Activated CD8-positive, alpha-beta T cell treated with anti-CD3 and anti-CD28 coated beads for 36 hours (primary cell): ENCODE measurements around the gene GALNT7. TPM values are rescaled to one million over a fixed set of nuclear protein-coding genes. Genes with fewer than 3 reads are reported as not detected.
"Not testable (repeated sequence)": the region's sequence is repeated elsewhere in the genome, so short reads cannot be mapped to it uniquely, and the experiment has no call there.

Experiments used
- ATAC-seq: fragments of 200-7000 bp; cut with Tn5 transposase; one replicate; pipeline ENCODE4 v1.10.0; 2021; ENCODE audit warnings: mild to moderate bottlenecking, moderate library complexity
- CTCF ChIA-PET: fragments of 350-600 bp; sonication (Branson Sonifier 250); formaldehyde crosslinking; loops from one replicate; lab custom pipeline; 2021; ENCODE audit warnings: antibody characterized with exemption; lab: Charles Lee
- POLR2A ChIA-PET: fragments of 350-600 bp; sonication (Branson Sonifier 250); formaldehyde crosslinking; loops from one replicate; lab custom pipeline; 2021; ENCODE audit warnings: antibody characterized with exemption; lab: Charles Lee
- DNase-seq: peaks from one replicate; pipeline ENCODE4 v3.0.0-alpha.2; 2020
- H3K27ac Mint-ChIP-seq: one replicate; pipeline ENCODE4 v1.8.0; 2021; ENCODE audit warnings: mild to moderate bottlenecking, mixed read lengths
- H3K27me3 Mint-ChIP-seq: one replicate; pipeline ENCODE4 v1.8.0; 2021; ENCODE audit warnings: mixed read lengths
- H3K36me3 Mint-ChIP-seq: one replicate; pipeline ENCODE4 v1.8.0; 2021; ENCODE audit warnings: low read depth, mixed read lengths
- H3K4me1 Mint-ChIP-seq: one replicate; pipeline ENCODE4 v1.8.0; 2021; ENCODE audit warnings: low read depth, mixed read lengths
- H3K4me3 Mint-ChIP-seq: one replicate; pipeline ENCODE4 v1.8.0; 2021; ENCODE audit warnings: mild to moderate bottlenecking, moderate library complexity, mixed read lengths
- H3K9me3 Mint-ChIP-seq: one replicate; pipeline ENCODE4 v1.8.0; 2021; ENCODE audit warnings: mixed read lengths
- CTCF ChIP-seq: fragments of 200-600 bp; IDR thresholded peaks from one replicate; pipeline ENCODE4 v1.8.0; 2022; ENCODE audit warnings: antibody characterized with exemption, mild to moderate bottlenecking
- intact Hi-C: fragments of 100-400 bp; cut with micrococcal nuclease; formaldehyde crosslinking; loops from one replicate; pipeline ENCODE4 v1.10.0; 2022
- total RNA-seq, 2 experiments: library from RNA; stranded (reverse); gene quantifications; one replicate each; pipeline ENCODE4 v1.2.3, GENCODE V29; 2021

The GALNT7 gene
- total RNA-seq, 2 experiments from 2014 or later, result 10.2 to 10.4 TPM

GRCh38 chr4:173176010-173176409, 7.4 kb downstream of the GALNT7 start:
- DNase-seq, result no peak
- peaks cover 33% of the 10 kb centered on the region for H3K4me1 Mint-ChIP-seq
- ATAC-seq, result no peak
- no peak overlapping the region for H3K27ac Mint-ChIP-seq
- TF ChIP-seq CTCF, result no peak
- no peak overlapping the region for H3K4me3 Mint-ChIP-seq
- no peaks in the 10 kb centered on the region for H3K9me3 Mint-ChIP-seq
- H3K36me3 Mint-ChIP-seq, result no peaks in the 10 kb centered on the region
- intact Hi-C loops, result no loop called here
- POLR2A ChIA-PET, result no interaction called here
- CTCF ChIA-PET, result no interaction called here
- no peaks in the 10 kb centered on the region for H3K27me3 Mint-ChIP-seq

- Mint-ChIP-seq H3K9me3 (no peaks in the 10 kb centered on the region), H3K27ac (no peak overlapping the region), H3K36me3 (no peaks in the 10 kb centered on the region), H3K4me3 (no peak overlapping the region), H3K27me3 (no peaks in the 10 kb centered on the region), H3K4me1 (peaks cover 28% of the 10 kb centered on the region)
- DNase-seq (no peak), ATAC-seq (no peak)
- intact Hi-C loops, result no loop called here
- TF ChIP-seq CTCF, result no peak
- POLR2A ChIA-PET, result no interaction called here
- CTCF ChIA-PET, result no interaction called here
These were observed 8.6 kb downstream of the GALNT7 start for GRCh38 chr4:173177232-173177631.

DNA sequence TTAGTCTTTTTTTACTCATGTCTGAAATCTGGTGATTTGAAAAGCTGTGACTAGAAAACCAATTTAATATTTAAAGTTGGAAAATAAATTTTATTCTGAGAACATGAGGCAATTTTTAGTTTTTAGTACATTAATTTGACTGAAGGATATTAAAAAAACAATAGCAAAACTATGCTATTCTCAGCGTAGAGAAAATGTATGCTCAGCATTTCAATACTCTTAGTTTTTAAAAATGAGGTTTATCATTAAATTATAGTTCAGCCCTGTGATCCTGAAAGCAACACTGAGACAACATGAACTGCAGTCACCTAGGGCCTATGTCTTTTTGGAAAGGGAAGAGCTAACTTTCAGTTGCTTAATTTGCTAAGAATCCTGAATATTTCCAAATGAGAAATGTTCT, 9.5 kb downstream of the GALNT7 start:
- intact Hi-C loops, result no loop called here

DNA sequence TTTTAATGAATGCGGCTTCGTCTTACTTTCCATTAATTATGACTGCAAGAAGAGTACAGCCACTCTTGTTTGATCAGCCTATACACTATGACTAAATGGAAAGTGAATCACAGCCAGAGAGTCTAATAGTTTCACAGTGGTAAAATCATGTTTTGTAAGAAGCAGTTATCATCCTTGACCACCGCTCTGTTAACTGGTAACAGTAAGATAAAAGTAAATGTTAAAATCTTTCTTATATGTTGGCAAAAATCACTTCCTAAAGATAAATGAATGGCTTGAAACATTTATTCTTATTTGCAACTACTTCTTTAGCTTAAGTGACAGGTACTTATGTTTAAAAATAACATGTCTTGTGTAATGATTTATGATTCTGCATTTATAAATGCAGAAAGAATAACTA, 13.2 kb downstream of the GALNT7 start:
- no peaks in the 10 kb centered on the region for H3K9me3 Mint-ChIP-seq
- no peak overlapping the region for H3K27ac Mint-ChIP-seq
- peaks cover 25% of the 10 kb centered on the region for H3K4me1 Mint-ChIP-seq
- no peaks in the 10 kb centered on the region for H3K36me3 Mint-ChIP-seq
- ATAC-seq (peak; percentile 77), DNase-seq (no peak)
- intact Hi-C loops, result no loop called here
- no peak for TF ChIP-seq CTCF
- H3K4me3 Mint-ChIP-seq, result no peak overlapping the region
- no peaks in the 10 kb centered on the region for H3K27me3 Mint-ChIP-seq
- ChIA-PET CTCF (no interaction called here), POLR2A (no interaction called here)

More for the DNA sequence above, 9.5 kb downstream of the GALNT7 start:
- TF ChIP-seq CTCF, result no peak
- POLR2A ChIA-PET, result no interaction called here
- CTCF ChIA-PET, result no interaction called here
- Mint-ChIP-seq H3K4me3 (no peak overlapping the region), H3K4me1 (peaks cover 25% of the 10 kb centered on the region), H3K27me3 (no peaks in the 10 kb centered on the region), H3K36me3 (no peaks in the 10 kb centered on the region), H3K27ac (no peak overlapping the region), H3K9me3 (no peaks in the 10 kb centered on the region)
- ATAC-seq (no peak), DNase-seq (no peak)

DNA sequence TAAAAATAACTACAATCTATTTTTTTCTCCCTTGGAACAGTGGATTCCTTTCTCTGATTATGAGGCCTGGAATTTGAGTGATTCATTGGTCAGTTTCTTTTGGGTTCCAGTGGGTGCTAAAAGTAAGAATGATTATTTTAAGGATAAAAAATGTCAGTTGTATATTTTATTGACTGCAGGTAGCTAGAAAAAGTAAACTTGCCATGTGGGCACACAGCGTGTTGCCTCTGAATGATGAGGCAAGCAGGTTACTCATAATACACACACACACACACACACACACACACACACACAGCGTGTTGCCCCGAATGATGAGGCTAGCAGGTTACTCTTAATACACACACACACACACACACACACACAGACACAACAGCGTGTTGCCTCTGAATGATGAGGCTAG, 13.8 kb downstream of the GALNT7 start:
- CTCF ChIA-PET, result no interaction called here
- H3K4me1 Mint-ChIP-seq, result peaks cover 25% of the 10 kb centered on the region

DNA sequence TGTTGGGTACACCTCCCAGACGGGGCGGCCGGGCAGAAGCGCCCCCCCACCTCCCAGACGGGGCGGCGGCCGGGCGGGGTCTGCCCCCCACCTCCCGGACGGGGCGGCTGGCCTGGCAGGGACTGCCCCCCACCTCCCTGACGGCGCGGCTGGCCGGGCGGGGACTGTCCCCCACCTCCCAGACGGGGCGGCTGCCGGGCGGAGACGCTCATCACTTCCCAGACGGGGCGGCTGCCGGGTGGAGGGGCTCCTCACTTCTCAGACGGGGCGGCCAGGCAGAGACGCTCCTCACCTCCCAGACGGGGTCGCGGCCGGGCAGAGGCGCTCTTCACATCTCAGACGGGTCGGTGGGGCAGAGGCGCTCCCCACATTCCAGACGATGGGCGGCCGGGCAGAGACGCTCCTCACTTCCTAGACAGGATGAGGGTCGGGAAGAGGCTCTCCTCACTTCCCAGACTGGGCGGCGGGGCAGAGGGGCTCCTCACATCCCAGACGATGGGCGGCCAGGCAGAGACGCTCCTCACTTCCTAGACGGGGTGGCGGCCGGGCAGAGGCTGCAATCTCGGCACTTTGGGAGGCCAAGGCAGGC, 15.1 kb downstream of the GALNT7 start:
- intact Hi-C loops, H3K9me3 Mint-ChIP-seq, H3K4me3 Mint-ChIP-seq, DNase-seq, CTCF ChIA-PET, POLR2A ChIA-PET, H3K36me3 Mint-ChIP-seq, H3K27ac Mint-ChIP-seq, ATAC-seq, H3K27me3 Mint-ChIP-seq: not testable (repeated sequence)
- H3K4me1 Mint-ChIP-seq, result peaks cover 31% of the 10 kb centered on the region

More for the DNA sequence above, 13.8 kb downstream of the GALNT7 start:
- TF ChIP-seq CTCF, result no peak
- intact Hi-C loops, result no loop called here
- H3K27ac Mint-ChIP-seq, result no peak overlapping the region
- POLR2A ChIA-PET, result interaction anchor here (0.8 kb wide), 1 partner anchor 376 kb away, joined by 3 read pairs; no protein-coding TSS in a partner anchor
- H3K36me3 Mint-ChIP-seq, result no peaks in the 10 kb centered on the region
- DNase-seq (peak; percentile 11), ATAC-seq (peak; percentile 33)
- no peaks in the 10 kb centered on the region for H3K9me3 Mint-ChIP-seq
- no peaks in the 10 kb centered on the region for H3K27me3 Mint-ChIP-seq
- H3K4me3 Mint-ChIP-seq, result no peak overlapping the region
